HFFc6 (cell line): ENCODE results near the gene PRRX1. TPM values are rescaled to one million over a fixed set of nuclear protein-coding genes. Genes with fewer than 3 reads are reported as not detected.
A peak's percentile ranks its signal among the peaks of the same experiment; 100 is the strongest.

Experiments
- DNase-seq: peaks from one replicate; pipeline ENCODE4 v3.0.0-alpha.2; 2018
- H3K27ac Mint-ChIP-seq: 2 replicates; pipeline ENCODE4 v1.8.0; 2020; ENCODE audit warnings: mild to moderate bottlenecking, mixed read lengths
- H3K27me3 Mint-ChIP-seq: 2 replicates; pipeline ENCODE4 v1.8.0; 2021; ENCODE audit warnings: mild to moderate bottlenecking, moderate library complexity, mixed read lengths; ENCODE audit not compliant: insufficient read depth
- H3K36me3 Mint-ChIP-seq: 2 replicates; pipeline ENCODE4 v1.8.0; 2021; ENCODE audit warnings: low read depth, mixed read lengths
- H3K4me1 Mint-ChIP-seq: 2 replicates; pipeline ENCODE4 v1.8.0; 2020; ENCODE audit warnings: low read depth, mixed read lengths
- H3K4me3 Mint-ChIP-seq: 2 replicates; pipeline ENCODE4 v1.8.0; 2020; ENCODE audit warnings: mild to moderate bottlenecking, moderate library complexity, mixed read lengths
- H3K9me3 Mint-ChIP-seq: 2 replicates; pipeline ENCODE4 v1.8.0; 2020; ENCODE audit warnings: mild to moderate bottlenecking, mixed read lengths
- CTCF ChIP-seq: fragments of 200-600 bp; sonication (generic); IDR thresholded peaks from 2 replicates; pipeline ENCODE4 v1.5.0; 2021; ENCODE audit warnings: antibody characterized with exemption, mild to moderate bottlenecking
- total RNA-seq, 6 experiments: library from RNA; stranded (reverse); fragmentation: NEBNext Ultra II Directional; extraction: Animal tissue kit (Norgen Biotek cat#: 25700); gene quantifications; 2 replicates in 1 of 6; 3 replicates in 5 of 6; pipeline ENCODE4 v1.2.3, GENCODE V29; 2021

PRRX1 gene
- total RNA-seq, 6 experiments from 2014 or later = 151 to 310 (median 270) TPM

DNA sequence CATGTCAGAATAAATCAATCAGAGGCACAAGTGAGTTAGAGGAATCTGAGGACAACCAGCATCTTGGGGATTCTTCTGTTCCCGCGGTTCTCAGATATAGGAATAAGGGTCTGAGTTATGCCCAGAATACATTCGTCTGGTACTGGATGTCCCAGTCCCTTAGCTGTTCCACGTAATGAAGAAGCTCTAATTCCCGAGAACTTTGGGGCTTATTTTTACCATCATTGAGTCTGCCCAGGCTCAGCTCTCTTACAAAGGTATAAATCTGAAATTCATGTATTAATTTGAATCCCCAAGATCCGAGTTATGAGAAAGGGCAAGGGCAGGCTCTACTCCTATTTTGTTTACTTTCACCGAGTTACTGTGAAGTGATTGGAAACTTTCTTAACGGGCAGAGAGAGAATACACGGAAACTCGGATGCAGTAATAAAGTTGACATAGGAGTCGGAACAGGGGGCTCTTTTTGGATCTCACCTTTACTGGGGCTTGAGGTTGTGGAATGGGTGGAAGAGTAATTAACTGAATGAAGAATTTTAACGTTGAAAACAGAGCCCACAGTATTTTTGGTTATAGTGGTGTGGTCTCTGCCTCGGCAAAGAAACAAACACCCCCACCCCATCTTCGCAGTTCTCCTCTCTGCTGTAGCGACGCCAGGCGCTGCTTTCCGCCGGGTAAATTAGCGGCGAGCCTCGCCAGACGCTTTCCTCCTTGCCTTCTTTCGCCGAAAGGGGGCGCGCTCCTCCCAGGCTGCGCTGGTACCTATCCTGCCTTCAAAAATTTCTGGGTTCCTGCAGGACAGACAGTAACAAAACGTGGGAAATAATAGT is 7.1 kb downstream of the PRRX1 start:
- H3K4me1 Mint-ChIP-seq = peaks cover 90% of the 10 kb centered on the region
- TF ChIP-seq CTCF = no peak; the same call in 1 of the 2 replicates
- H3K9me3 Mint-ChIP-seq = peaks cover 53% of the 10 kb centered on the region
- H3K27ac Mint-ChIP-seq = no peak overlapping the region
- DNase-seq = no peak
- peaks cover 4% of the 10 kb centered on the region for H3K27me3 Mint-ChIP-seq
- H3K36me3 Mint-ChIP-seq = peaks cover 88% of the 10 kb centered on the region
- H3K4me3 Mint-ChIP-seq = no peak overlapping the region

- Mint-ChIP-seq H3K9me3 (peaks cover 49% of the 10 kb centered on the region), H3K27me3 (peaks cover 4% of the 10 kb centered on the region), H3K36me3 (peaks cover 83% of the 10 kb centered on the region), H3K4me1 (peaks cover 92% of the 10 kb centered on the region), H3K27ac (no peak overlapping the region; the same call in 1 of the 2 replicates), H3K4me3 (no peak overlapping the region)
- no peak for DNase-seq
- TF ChIP-seq CTCF = no peak
Measured at GRCh38 chr1:170671629-170671963, 7.7 kb downstream of the PRRX1 start.

DNA sequence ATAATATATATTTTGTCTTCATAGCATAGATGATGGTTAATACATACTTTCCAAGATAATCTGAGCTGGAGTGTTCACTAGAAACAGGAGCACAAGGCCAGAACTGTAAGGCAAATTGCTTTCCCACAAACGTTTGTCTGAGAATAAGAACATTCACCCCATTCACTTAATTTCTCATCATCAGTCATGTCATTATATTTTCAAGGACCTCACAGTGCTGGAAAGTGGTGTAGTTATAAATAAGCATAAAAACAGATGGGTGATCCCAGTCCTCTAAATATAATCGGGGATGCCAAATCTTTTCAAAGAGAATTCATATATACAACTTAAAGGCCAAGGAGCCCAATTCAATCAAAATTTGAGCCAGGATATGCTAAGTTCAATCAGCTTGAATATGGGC is 8.4 kb downstream of the PRRX1 start:
- H3K4me1 Mint-ChIP-seq = peaks cover 90% of the 10 kb centered on the region
- TF ChIP-seq CTCF = no peak
- no peak overlapping the region for H3K27ac Mint-ChIP-seq
- H3K27me3 Mint-ChIP-seq = peaks cover 4% of the 10 kb centered on the region
- peaks cover 79% of the 10 kb centered on the region for H3K36me3 Mint-ChIP-seq
- H3K9me3 Mint-ChIP-seq = peaks cover 42% of the 10 kb centered on the region
- H3K4me3 Mint-ChIP-seq = no peak overlapping the region; the same call in 1 of the 2 replicates
- no peak for DNase-seq

- Mint-ChIP-seq H3K27me3 (peaks cover 2% of the 10 kb centered on the region), H3K4me3 (no peak overlapping the region), H3K4me1 (peaks cover 94% of the 10 kb centered on the region), H3K27ac (peak overlapping the region; percentile 57), H3K36me3 (peaks cover 79% of the 10 kb centered on the region), H3K9me3 (peaks cover 23% of the 10 kb centered on the region)
- no peak for TF ChIP-seq CTCF
- no peak for DNase-seq
Measured at GRCh38 chr1:170674239-170674638, 10.3 kb downstream of the PRRX1 start.

DNA sequence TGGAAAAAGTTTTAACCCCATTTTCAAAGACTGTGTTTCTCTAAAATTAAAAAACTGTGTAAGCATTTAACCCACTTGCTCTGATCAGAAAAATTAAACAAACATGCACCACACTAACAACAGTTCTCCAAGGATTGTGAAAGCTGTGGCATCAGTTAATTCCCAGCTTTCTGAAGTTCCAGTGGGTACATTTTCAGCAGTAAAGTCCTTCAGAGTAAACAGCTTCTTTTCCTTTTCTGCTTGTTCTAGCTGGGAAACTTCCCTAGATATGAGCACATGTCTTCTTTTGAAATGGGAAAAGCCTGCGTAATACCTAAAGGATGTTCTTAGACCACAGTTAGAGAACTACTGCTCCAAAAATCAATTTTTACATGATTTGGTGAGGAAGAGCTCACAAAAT is 11.1 kb downstream of the PRRX1 start:
- DNase-seq = no peak
- H3K36me3 Mint-ChIP-seq = peaks cover 72% of the 10 kb centered on the region
- H3K27ac Mint-ChIP-seq = peak overlapping the region; percentile 72
- peaks cover 17% of the 10 kb centered on the region for H3K9me3 Mint-ChIP-seq
- peaks cover 90% of the 10 kb centered on the region for H3K4me1 Mint-ChIP-seq
- H3K27me3 Mint-ChIP-seq = no peaks in the 10 kb centered on the region; the same call in 1 of the 2 replicates
- peak overlapping the region; percentile 57 for H3K4me3 Mint-ChIP-seq
- no peak for TF ChIP-seq CTCF
